Left ventricle myocardium superior (tissue), 1 donor: ENCODE data around the gene ROBO2. TPM values are rescaled to one million over a fixed set of nuclear protein-coding genes. Genes with fewer than 3 reads are reported as not detected.

ENCODE experiments used
- ATAC-seq: fragments of 200-7000 bp; cut with Tn5 transposase; one replicate; pipeline ENCODE4 v1.9.1; 2020; ENCODE audit warnings: mild to moderate bottlenecking, moderate library complexity
- DNase-seq: peaks from one replicate; pipeline ENCODE4 v3.0.0-alpha.2; 2020
- intact Hi-C: fragments of 100-400 bp; cut with micrococcal nuclease; formaldehyde crosslinking; loops from one replicate; pipeline ENCODE4 v1.11.0; 2022
- total RNA-seq: library from RNA; stranded (reverse); fragmentation: NEBNext Ultra II Directional; extraction: Animal tissue kit (Norgen Biotek cat#: 25700); gene quantifications from one replicate; pipeline ENCODE4 v1.2.1, GENCODE V29; 2021
- donor health status: DM: no; HTN: yes; CAD: no; lungs with severe emphysema.

The ROBO2 gene
- total RNA-seq, 1 donor from 2014 or later = 0.17 TPM

DNA sequence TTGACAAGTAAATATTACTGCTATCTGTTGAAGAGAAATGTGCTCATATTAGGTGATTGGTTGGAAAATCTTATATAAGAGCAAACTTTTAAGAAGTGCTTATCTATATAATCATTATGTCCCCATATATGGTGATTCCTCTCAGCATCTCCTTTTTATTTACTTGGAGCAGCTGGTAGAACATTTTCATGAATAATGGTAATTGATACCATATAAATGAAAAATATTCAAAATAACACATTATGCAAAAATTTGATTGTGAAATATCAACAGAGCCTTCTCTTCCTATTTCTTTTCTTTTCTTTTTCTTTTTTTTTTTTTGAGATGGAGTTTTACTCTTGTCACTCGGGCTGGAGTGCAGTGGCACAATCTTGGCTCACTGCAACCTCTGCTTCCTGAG lies 56.2 kb downstream of the ROBO2 start:
- ATAC-seq (no peak), DNase-seq (no peak)
- intact Hi-C loops = no loop called here

- ATAC-seq = no peak
- DNase-seq = no peak
- intact Hi-C loops = no loop called here
Measured at GRCh38 chr3:77096966-77097890, 57.3 kb downstream of the ROBO2 start.

DNA sequence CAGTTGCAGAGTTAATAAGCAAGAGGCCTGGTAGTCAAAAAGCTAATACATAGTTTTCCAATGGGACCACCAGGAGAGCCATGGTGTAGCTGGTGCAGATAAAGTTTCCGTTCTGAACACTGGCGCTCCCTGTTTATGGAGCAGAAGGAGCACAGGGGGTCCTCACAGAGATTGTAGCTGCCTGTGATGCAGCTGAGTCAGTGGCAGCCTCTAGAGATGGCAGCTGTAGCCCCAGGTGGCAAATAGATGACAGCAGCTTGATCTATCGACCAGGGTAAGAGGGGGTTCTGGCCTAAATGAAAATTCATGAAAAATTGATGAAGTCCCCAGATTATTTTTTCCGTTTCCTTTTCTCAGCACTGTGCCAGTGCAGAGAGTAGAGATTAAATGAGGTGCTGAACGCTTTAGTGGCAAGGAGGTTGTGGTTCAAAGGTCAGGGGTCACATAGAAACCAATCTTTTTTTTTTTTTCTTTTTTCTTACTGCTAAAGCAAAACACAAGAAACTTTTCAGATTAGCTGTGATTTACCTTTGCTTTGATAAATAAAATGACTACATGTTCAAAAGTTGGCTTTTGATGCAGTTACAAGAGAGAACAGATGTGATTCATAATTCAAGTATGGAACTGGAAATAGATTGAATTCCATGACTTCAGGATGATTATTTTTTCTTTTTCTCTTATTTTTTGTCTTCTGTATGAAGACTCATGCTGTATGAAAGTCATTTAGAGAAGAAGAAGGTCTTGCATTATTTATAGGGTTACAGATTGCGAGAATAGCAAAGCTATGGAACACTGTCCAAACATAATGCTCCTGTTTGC lies 63.3 kb downstream of the ROBO2 start:
- DNase-seq (no peak), ATAC-seq (no peak)
- intact Hi-C loops = no loop called here

GRCh38 chr3:77122652-77123051 lies 82.8 kb downstream of the ROBO2 start:
- intact Hi-C loops = no loop called here
- ATAC-seq = no peak
- DNase-seq = no peak

- ATAC-seq (no peak), DNase-seq (no peak)
- intact Hi-C loops = no loop called here
Measured at GRCh38 chr3:77125966-77126365, 86.1 kb downstream of the ROBO2 start.

DNA sequence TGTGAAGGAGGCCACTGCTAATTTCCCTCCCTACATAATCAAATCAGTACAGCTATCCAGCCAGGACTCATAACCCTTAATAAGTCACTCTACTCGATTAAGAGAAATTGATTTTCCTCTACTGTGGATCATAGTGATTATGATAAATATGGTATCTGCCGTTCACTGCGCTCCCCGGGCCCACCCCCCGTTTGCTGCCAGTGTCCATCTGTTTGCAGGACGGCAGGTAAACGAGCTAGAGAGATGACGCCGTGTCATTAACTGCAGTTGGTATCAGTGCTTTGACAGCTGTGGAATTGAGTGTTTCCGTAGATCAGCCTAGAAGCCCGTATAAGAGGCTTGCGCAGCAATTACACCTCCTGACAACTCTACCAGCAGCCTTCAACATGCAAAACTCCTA lies 94.9 kb downstream of the ROBO2 start:
- ATAC-seq (no peak), DNase-seq (no peak)
- intact Hi-C loops = no loop called here

DNA sequence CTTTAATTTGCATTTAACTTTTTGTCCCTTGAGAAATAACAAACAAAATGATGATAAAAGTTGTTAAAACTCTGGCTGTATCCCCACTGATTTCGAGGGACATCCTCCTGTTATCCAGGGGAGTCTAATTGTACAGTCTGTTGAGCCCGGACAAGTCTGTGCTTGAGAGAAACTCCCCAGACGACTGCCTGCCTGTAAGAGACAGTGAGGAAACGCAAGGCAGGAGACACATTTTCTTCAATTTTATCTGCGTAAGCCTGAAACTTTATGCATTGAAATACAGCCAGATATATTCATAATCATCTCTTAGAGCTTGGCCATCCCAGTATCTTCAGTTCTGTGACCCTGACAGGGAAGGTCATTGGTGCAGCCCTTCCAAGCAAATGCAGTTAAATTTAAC lies 97.7 kb downstream of the ROBO2 start:
- no peak for DNase-seq
- intact Hi-C loops = no loop called here
- no peak for ATAC-seq

- no peak for DNase-seq
- ATAC-seq = no peak
- intact Hi-C loops = no loop called here
Measured at GRCh38 chr3:77139624-77140023, 99.7 kb downstream of the ROBO2 start.

GRCh38 chr3:77141423-77141822 lies 101.5 kb downstream of the ROBO2 start:
- DNase-seq = no peak
- intact Hi-C loops = no loop called here
- ATAC-seq = no peak

DNA sequence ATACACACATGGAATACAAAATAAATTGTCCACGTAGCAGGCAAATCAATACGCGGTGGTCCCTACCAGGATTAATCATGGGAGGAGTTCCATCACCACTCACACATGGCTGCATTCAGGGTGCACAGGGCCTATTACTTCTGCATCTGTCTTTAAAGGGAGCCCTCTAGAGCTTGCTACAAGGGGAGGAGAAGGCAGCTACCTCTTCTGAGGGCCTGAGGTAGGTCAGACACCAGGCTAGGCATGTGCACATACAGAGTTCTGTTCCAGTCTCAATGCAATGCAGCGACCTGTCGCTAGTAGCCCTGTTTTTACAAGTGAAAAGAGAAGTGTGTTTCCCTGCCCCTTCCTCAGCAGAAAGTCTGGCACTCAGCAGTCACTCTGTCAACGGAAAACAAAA lies 102.7 kb downstream of the ROBO2 start:
- intact Hi-C loops = no loop called here
- DNase-seq (no peak), ATAC-seq (no peak)

- DNase-seq (no peak), ATAC-seq (no peak)
- intact Hi-C loops = no loop called here
Measured at GRCh38 chr3:77146004-77146403, 106.1 kb downstream of the ROBO2 start.

DNA sequence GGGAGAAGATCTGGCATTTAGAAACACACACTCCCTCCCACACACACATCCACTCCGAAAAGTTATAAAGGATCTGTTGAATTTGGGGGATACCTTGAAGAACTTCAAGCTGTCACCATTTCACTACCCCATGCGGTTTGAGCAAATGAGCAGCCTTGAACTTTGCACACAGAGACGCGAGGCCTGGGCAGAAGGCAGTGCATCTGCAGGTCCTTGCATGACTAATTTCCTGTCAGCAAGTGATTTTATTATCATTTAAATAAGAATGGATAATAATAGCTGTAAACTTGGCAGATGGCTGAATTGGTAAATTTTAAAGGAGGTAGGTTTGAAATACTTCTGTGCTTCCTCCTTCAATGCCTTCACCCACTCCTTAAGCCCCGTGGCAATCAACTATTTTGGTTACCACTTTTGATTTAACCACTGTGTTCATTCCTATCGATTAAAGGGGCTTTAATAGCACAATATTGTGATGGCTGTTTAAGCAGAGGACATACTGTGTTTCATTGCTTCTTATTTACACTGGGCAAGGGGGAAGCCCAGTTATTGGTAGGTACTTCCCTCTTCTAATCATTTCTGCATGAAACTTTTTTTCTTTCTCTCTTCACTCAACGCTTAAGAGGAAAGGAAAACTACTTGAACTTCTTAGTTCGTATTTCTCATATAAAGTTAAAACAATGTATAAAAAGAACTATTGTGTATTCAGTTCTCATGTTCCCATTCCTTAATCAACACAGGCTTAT lies 108.1 kb downstream of the ROBO2 start:
- DNase-seq (no peak), ATAC-seq (no peak)
- intact Hi-C loops = no loop called here

GRCh38 chr3:77149382-77149781 lies 109.5 kb downstream of the ROBO2 start:
- intact Hi-C loops = no loop called here
- DNase-seq (no peak), ATAC-seq (no peak)

DNA sequence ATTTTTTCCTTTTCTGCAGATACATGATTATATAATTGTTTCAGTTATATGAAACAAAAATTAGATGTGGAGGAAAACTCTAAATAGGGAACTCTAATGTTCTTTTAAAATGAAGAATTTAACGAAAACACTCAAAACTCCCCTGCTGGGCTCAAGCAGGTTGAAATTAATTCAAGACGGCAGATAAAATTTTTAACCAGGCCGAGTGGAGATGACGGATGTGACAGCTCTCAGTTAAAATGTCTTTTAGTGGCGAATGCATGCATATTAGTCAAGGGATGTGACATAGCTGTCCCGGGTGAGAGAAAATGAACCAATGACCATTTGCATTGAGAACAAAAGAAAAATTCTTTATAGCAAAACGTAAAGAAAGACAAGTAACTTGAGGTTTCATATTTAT lies 110.1 kb downstream of the ROBO2 start:
- no peak for ATAC-seq
- intact Hi-C loops = no loop called here
- DNase-seq = no peak

GRCh38 chr3:77150759-77151158 lies 110.9 kb downstream of the ROBO2 start:
- ATAC-seq (no peak), DNase-seq (no peak)
- intact Hi-C loops = no loop called here

GRCh38 chr3:77158730-77159581 lies 119.1 kb downstream of the ROBO2 start:
- intact Hi-C loops = no loop called here
- ATAC-seq (no peak), DNase-seq (no peak)

GRCh38 chr3:77160931-77161497 lies 121.1 kb downstream of the ROBO2 start:
- ATAC-seq (no peak), DNase-seq (no peak)
- intact Hi-C loops = no loop called here

DNA sequence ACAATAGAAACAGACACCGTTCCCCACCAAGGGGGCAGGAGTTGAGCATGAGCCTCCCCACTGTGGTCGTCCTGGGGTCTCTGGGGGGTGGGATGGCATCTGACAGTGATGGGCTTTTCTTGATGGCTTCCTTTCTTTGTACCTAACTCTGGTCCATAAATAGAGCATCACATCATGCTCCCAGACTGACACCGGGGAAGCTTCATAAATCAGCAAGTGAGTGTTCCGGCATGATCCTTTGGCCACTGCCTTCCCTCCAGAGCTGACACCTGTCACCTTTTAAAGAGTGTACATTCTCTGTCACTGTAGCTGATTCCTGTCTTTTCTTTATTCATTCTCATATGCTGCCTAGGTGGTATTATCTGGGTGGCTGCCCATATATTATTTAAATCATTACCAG lies 129.9 kb downstream of the ROBO2 start:
- DNase-seq = no peak
- intact Hi-C loops = no loop called here
- ATAC-seq = no peak

- intact Hi-C loops = no loop called here
- ATAC-seq (no peak), DNase-seq (no peak)
Measured at GRCh38 chr3:77171026-77171425, 131.1 kb downstream of the ROBO2 start.
